ENCODE results near the gene FDCSP. TPM values are rescaled to one million over a fixed set of nuclear protein-coding genes. Genes with fewer than 3 reads are reported as not detected.

Gene FDCSP
- total and polyA plus RNA-seq, 4 donors = 0.87 to 6.0 TPM; not detected in 2

- H3K9me3 ChIP-seq (ENCODE audit: control insufficient read depth in 4 of 4, insufficient read depth in 3 of 4, low read length in 3 of 4) = no peaks in the 10 kb centered on the region
- TF ChIP-seq CTCF (IDR thresholded peaks at IDR 0.05; ENCODE audit: control extremely low read depth, extremely low read depth) = peak; percentile 7
- no peak overlapping the region for H3K4me3 ChIP-seq
- WGBS, 2 donors = 44 to 54% methylated on average over 6 of the region's 6 CpGs
- H3K27me3 ChIP-seq (ENCODE audit: control insufficient read depth in 3 of 3, insufficient read depth in 3 of 3, low read length in 2 of 3) = no peaks in the 10 kb centered on the region
- H3K4me1 ChIP-seq (ENCODE audit: control insufficient read depth in 5 of 5, insufficient read depth in 5 of 5, low read length in 5 of 5) = peaks cover 0 to 34% (median 12%) of the 10 kb centered on the region in 5 donors
- peak; percentile 47 for ATAC-seq (ENCODE audit: insufficient read depth, low FRiP score)
- no peaks in the 10 kb centered on the region for H3K36me3 ChIP-seq (ENCODE audit: control insufficient read depth in 4 of 4, insufficient read depth in 4 of 4, low read length in 4 of 4)
- DNase-seq = peak; percentile 44 to 82 (median 70)
- H3K27ac ChIP-seq (ENCODE audit: low read depth in 1 of 2, low read length in 1 of 2) = no peak overlapping the region
- H3K9ac ChIP-seq (ENCODE audit: insufficient read depth in 1 of 2, low read length in 2 of 2) = no peak overlapping the region
Observed at GRCh38 chr4:70183168-70183939, 42.6 kb upstream of the FDCSP start.

- TF ChIP-seq CTCF (IDR thresholded peaks at IDR 0.05; ENCODE audit: control extremely low read depth, extremely low read depth) = no peak
- Histone ChIP-seq H3K36me3 (ENCODE audit: control insufficient read depth in 4 of 4, insufficient read depth in 4 of 4, low read length in 4 of 4) (no peaks in the 10 kb centered on the region), H3K9me3 (ENCODE audit: control insufficient read depth in 4 of 4, insufficient read depth in 3 of 4, low read length in 3 of 4) (no peaks in the 10 kb centered on the region), H3K4me1 (ENCODE audit: control insufficient read depth in 5 of 5, insufficient read depth in 5 of 5, low read length in 5 of 5) (peaks cover 0 to 34% (median 12%) of the 10 kb centered on the region in 5 donors), H3K9ac (ENCODE audit: insufficient read depth in 1 of 2, low read length in 2 of 2) (no peak overlapping the region), H3K27ac (ENCODE audit: low read depth in 1 of 2, low read length in 1 of 2) (no peak overlapping the region), H3K4me3 (no peak overlapping the region), H3K27me3 (ENCODE audit: control insufficient read depth in 3 of 3, insufficient read depth in 3 of 3, low read length in 2 of 3) (no peaks in the 10 kb centered on the region)
- ATAC-seq (ENCODE audit: insufficient read depth, low FRiP score) (no peak), DNase-seq (no peak)
- 48 to 66% methylated on average over 1 of the region's 1 CpG for WGBS, 2 donors
Observed at GRCh38 chr4:70183940-70184246, 42.0 kb upstream of the FDCSP start.

- ATAC-seq (ENCODE audit: insufficient read depth, low FRiP score) = no peak
- no peak overlapping the region for H3K4me3 ChIP-seq
- H3K9me3 ChIP-seq (ENCODE audit: control insufficient read depth in 4 of 4, insufficient read depth in 3 of 4, low read length in 3 of 4) = no peaks in the 10 kb centered on the region
- H3K27me3 ChIP-seq (ENCODE audit: control insufficient read depth in 3 of 3, insufficient read depth in 3 of 3, low read length in 2 of 3) = no peaks in the 10 kb centered on the region
- no peaks in the 10 kb centered on the region for H3K36me3 ChIP-seq (ENCODE audit: control insufficient read depth in 4 of 4, insufficient read depth in 4 of 4, low read length in 4 of 4)
- 90 to 93% methylated on average over 1 of the region's 1 CpG for WGBS, 2 donors
- no peak overlapping the region for H3K27ac ChIP-seq (ENCODE audit: low read depth in 1 of 2, low read length in 1 of 2)
- H3K4me1 ChIP-seq (ENCODE audit: control insufficient read depth in 5 of 5, insufficient read depth in 5 of 5, low read length in 5 of 5) = peaks cover 0 to 23% (median 9%) of the 10 kb centered on the region in 5 donors
- H3K9ac ChIP-seq (ENCODE audit: insufficient read depth in 1 of 2, low read length in 2 of 2) = no peak overlapping the region
- no peak for DNase-seq
- no peak for TF ChIP-seq CTCF (IDR thresholded peaks at IDR 0.05; ENCODE audit: control extremely low read depth, extremely low read depth)
Observed at GRCh38 chr4:70187216-70187615, 38.7 kb upstream of the FDCSP start.

- H3K27ac ChIP-seq (ENCODE audit: low read depth in 1 of 2, low read length in 1 of 2) = no peak overlapping the region
- H3K4me3 ChIP-seq = no peak overlapping the region
- H3K4me1 ChIP-seq (ENCODE audit: control insufficient read depth in 5 of 5, insufficient read depth in 5 of 5, low read length in 5 of 5) = peaks cover 0 to 14% (median 0%) of the 10 kb centered on the region in 5 donors
- no peak for TF ChIP-seq CTCF (IDR thresholded peaks at IDR 0.05; ENCODE audit: control extremely low read depth, extremely low read depth)
- H3K27me3 ChIP-seq (ENCODE audit: control insufficient read depth in 3 of 3, insufficient read depth in 3 of 3, low read length in 2 of 3) = no peaks in the 10 kb centered on the region
- H3K9me3 ChIP-seq (ENCODE audit: control insufficient read depth in 4 of 4, insufficient read depth in 3 of 4, low read length in 3 of 4) = no peaks in the 10 kb centered on the region
- ATAC-seq (ENCODE audit: insufficient read depth, low FRiP score) (no peak), DNase-seq (no peak)
- 94 to 97% methylated on average over 1 of the region's 1 CpG for WGBS, 2 donors
- no peak overlapping the region for H3K9ac ChIP-seq (ENCODE audit: insufficient read depth in 1 of 2, low read length in 2 of 2)
- H3K36me3 ChIP-seq (ENCODE audit: control insufficient read depth in 4 of 4, insufficient read depth in 4 of 4, low read length in 4 of 4) = no peaks in the 10 kb centered on the region
Observed at GRCh38 chr4:70190579-70190978, 35.3 kb upstream of the FDCSP start.

Measured in lung (tissue), 12 donors.